Tibial artery (tissue), 4 donors: ENCODE results near the gene CHEK1.
A peak's percentile ranks its signal among the peaks of the same experiment; 100 is the strongest.

Source experiments
- DNase-seq, 2 donors: peaks; one replicate each; pipeline ENCODE4 v3.0.0-alpha.2; 2019
- H3K27ac ChIP-seq, 2 donors: fragments of 200-600 bp; sonication (generic) in 1 of 2; 1 replicate in 1 of 2; 2 replicates in 1 of 2; pipeline ENCODE4 v1.5.1; 2018 to 2019; ENCODE audit warnings: mild to moderate bottlenecking in 1 of 2
- H3K27me3 ChIP-seq, 2 donors: fragments of 200-600 bp; sonication (generic) in 1 of 2; one replicate each; pipeline versions ENCODE4 v1.5.1 to v1.6.0; 2016 to 2019
- H3K36me3 ChIP-seq, 3 donors: fragments of 200-600 bp; sonication (generic) in 2 of 3; one replicate each; pipeline ENCODE4 v1.5.1; 2016 to 2019; ENCODE audit warnings: mild to moderate bottlenecking in 2 of 3
- H3K4me1 ChIP-seq, 4 donors: fragments of 200-600 bp; sonication (generic) in 2 of 4; 1 replicate in 3 of 4; 2 replicates in 1 of 4; pipeline ENCODE4 v1.5.1; 2016 to 2019
- H3K4me3 ChIP-seq, 2 donors: fragments of 200-600 bp; sonication (generic) in 1 of 2; 1 replicate in 1 of 2; 2 replicates in 1 of 2; pipeline ENCODE4 v1.5.1; 2018 to 2019; ENCODE audit warnings: mild to moderate bottlenecking in 2 of 2
- H3K9me3 ChIP-seq, 3 donors: fragments of 200-600 bp; sonication (generic) in 1 of 3; one replicate each; pipeline ENCODE4 v1.5.1; 2016 to 2019
- intact Hi-C: fragments of 100-400 bp; cut with DNase I; formaldehyde crosslinking; loops from one replicate; pipeline ENCODE4 v1.15.0; 2023; ENCODE audit warnings: low total_unique reads
- TF ChIP-seq, protein P1 (sequence below), 2 experiments: fragments of 200-600 bp in 1 of 2; fragments of 450-650 bp in 1 of 2; IDR thresholded peaks; one replicate each; pipeline ENCODE4 v1.5.1; 2017 to 2019; ENCODE audit warnings: antibody characterized with exemption in 2 of 2, mild to moderate bottlenecking in 1 of 2, moderate library complexity in 1 of 2

CHEK1 gene

DNA sequence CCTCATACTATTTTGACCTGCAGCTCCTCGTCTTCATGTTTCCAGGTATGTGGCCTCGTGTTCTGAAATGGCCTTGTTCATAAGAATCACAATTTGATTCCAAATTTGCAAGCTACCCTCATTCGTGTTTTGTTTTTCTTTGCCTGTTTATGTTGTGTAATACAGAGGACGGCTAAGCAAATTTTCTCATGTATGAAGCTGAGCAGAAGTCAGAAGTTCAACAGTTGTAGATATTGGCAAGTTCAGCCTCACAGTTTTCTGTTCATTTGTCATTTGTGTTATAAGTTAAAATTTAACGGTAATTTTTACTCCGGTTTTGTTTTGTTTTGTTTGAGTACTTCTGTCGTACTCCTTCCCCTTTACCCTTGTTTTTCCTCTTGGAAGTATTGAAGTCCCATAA, 15.4 kb upstream of the CHEK1 start:
- Histone ChIP-seq H3K36me3 (peaks cover 91 to 100% (median 97%) of the 10 kb centered on the region in 3 donors), H3K27me3 (no peaks in the 10 kb centered on the region), H3K9me3 (no peaks in the 10 kb centered on the region), H3K4me3 (no peak overlapping the region), H3K27ac (no peak overlapping the region), H3K4me1 (no peaks in the 10 kb centered on the region)
- TF ChIP-seq, protein P1, sequence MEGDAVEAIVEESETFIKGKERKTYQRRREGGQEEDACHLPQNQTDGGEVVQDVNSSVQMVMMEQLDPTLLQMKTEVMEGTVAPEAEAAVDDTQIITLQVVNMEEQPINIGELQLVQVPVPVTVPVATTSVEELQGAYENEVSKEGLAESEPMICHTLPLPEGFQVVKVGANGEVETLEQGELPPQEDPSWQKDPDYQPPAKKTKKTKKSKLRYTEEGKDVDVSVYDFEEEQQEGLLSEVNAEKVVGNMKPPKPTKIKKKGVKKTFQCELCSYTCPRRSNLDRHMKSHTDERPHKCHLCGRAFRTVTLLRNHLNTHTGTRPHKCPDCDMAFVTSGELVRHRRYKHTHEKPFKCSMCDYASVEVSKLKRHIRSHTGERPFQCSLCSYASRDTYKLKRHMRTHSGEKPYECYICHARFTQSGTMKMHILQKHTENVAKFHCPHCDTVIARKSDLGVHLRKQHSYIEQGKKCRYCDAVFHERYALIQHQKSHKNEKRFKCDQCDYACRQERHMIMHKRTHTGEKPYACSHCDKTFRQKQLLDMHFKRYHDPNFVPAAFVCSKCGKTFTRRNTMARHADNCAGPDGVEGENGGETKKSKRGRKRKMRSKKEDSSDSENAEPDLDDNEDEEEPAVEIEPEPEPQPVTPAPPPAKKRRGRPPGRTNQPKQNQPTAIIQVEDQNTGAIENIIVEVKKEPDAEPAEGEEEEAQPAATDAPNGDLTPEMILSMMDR (IDR thresholded peaks at IDR 0.05) = no peak
- no peak for DNase-seq
- intact Hi-C loops = no loop called here

DNA sequence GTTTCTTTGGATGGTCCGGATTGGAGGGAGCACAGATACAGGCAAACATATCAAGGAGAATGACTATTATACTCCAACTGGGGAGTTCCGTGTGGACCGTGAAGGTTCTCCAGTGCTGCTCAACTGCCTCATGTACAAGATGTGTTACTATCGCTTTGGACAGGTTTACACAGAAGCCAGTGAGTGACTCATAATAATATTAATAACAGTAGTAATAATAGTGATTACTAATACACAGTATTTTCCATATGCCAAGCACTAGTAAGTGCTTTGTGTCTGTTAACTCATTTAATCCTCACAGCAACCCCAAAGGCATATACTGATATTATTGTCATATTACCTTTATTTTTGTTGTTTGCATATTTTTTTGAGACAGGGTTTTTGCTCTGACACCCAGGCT, 6.6 kb upstream of the CHEK1 start:
- H3K9me3 ChIP-seq = no peaks in the 10 kb centered on the region
- peaks cover 60 to 85% (median 75%) of the 10 kb centered on the region in 3 donors for H3K36me3 ChIP-seq
- no peaks in the 10 kb centered on the region for H3K27me3 ChIP-seq
- H3K27ac ChIP-seq = no peak overlapping the region
- intact Hi-C loops = no loop called here
- no peak overlapping the region for H3K4me3 ChIP-seq
- no peak for DNase-seq
- peaks cover 0 to 20% (median 6%) of the 10 kb centered on the region in 4 donors for H3K4me1 ChIP-seq
- TF ChIP-seq, protein P1 (IDR thresholded peaks at IDR 0.05) = no peak

DNA sequence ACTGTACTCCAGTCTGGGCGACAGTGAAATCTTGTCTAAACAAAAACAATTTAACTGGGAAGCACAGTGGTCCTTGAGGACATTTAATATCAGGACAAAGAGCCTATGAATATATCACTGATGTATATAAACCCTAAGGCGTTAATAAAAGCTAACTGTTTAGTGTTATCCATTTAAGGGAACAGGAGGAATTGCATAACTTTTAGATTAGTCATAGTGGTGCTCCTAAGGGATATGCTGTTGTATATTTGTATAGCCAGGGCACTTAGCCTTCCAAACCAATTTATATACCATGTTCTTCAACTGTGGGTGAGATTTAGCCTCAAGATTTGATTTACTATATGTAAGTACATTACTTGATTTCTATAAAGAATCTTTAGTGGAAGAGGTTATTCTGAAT, 3.0 kb upstream of the CHEK1 start:
- intact Hi-C loops = loop anchor here (10.0 kb wide), 1 partner anchor 857 kb away; the partner anchor contains the start of gene ESAM

DNA sequence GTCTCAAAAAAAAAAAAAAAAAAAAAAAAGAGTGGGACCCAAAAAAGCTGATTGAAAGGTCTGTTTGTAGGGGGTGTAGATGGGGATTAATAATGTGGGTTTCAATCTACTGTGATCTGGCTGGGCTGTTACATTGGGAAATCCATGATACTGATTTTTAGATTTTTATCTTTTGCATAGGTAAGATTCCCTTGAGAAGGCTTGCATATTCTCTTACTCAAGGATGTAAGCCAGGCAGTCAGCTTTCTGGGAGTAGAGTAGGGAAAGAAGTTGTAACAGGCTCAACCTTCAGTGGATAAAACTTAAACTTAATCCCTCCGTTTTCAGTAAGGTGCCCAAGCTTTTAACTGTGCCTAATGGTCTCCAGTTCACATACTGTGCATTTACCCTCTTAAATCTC, 1.9 kb upstream of the CHEK1 start:
- H3K36me3 ChIP-seq = peaks cover 28 to 38% (median 35%) of the 10 kb centered on the region in 3 donors
- no peak overlapping the region for H3K4me3 ChIP-seq
- H3K27me3 ChIP-seq = no peaks in the 10 kb centered on the region
- peak overlapping the region; percentile 92 for H3K27ac ChIP-seq
- TF ChIP-seq, protein P1 (IDR thresholded peaks at IDR 0.05) = no peak
- DNase-seq = no peak
- H3K9me3 ChIP-seq = no peaks in the 10 kb centered on the region
- H3K4me1 ChIP-seq = peaks cover 0 to 49% (median 25%) of the 10 kb centered on the region in 4 donors
- intact Hi-C loops = loop anchor here (10.0 kb wide), 1 partner anchor 858 kb away; the partner anchor contains the start of gene ESAM

More for the DNA sequence above, 3.0 kb upstream of the CHEK1 start:
- Histone ChIP-seq H3K27me3 (no peaks in the 10 kb centered on the region), H3K36me3 (peaks cover 33 to 48% (median 44%) of the 10 kb centered on the region in 3 donors), H3K4me1 (peaks cover 0 to 48% (median 24%) of the 10 kb centered on the region in 4 donors), H3K4me3 (peak overlapping the region in 1 of 2 donors; percentile 1), H3K27ac (peak overlapping the region; percentile 26 to 92), H3K9me3 (no peaks in the 10 kb centered on the region)
- TF ChIP-seq, protein P1 (IDR thresholded peaks at IDR 0.05) = no peak
- DNase-seq = no peak

DNA sequence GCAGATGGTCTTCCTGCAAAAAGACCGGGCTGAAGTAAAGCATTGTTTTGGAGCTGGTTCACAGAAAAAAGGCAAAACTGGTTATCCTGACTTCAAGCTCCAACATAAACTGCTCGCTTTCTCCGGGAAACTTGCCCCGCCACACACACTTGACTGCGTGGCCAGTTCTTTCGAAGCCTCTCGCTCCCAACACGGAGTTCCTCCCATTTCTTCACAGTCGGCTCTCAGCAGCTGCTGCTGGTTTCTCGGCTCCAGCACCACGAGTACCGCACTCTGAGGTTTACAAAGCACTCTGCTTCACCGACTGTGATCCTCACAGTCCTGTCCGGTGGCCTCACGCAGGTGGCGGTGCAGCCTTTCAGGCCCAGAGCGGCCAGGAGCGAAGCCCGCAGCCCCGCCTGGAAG, 264 bp downstream of the CHEK1 start:
- intact Hi-C loops = loop anchor here (10.0 kb wide), 1 partner anchor 860 kb away; the partner anchor contains the start of gene ESAM
- TF ChIP-seq, protein P1 (IDR thresholded peaks at IDR 0.05) = no peak
- no peak for DNase-seq
- Histone ChIP-seq H3K27me3 (no peaks in the 10 kb centered on the region), H3K36me3 (peaks cover 6 to 16% (median 14%) of the 10 kb centered on the region in 3 donors), H3K27ac (peak overlapping the region; percentile 92), H3K9me3 (no peaks in the 10 kb centered on the region), H3K4me1 (peaks cover 0 to 49% (median 25%) of the 10 kb centered on the region in 4 donors), H3K4me3 (peak overlapping the region; percentile 63 to 76)
